Duodenal mucosa (tissue), 2 donors: ENCODE measurements around the gene LDB1.

ENCODE experiments used
- H3K27ac ChIP-seq: one replicate; pipeline ENCODE4 v1.7.0; 2013; ENCODE audit warnings: low read depth, low read length
- H3K27me3 ChIP-seq, 2 donors: one replicate each; pipeline ENCODE4 v1.7.0; 2013; ENCODE audit warnings: low read length in 2 of 2, control low read depth in 1 of 2; ENCODE audit not compliant: insufficient read depth in 2 of 2, control insufficient read depth in 1 of 2
- H3K36me3 ChIP-seq, 2 donors: one replicate each; pipeline ENCODE4 v1.7.0; 2013; ENCODE audit warnings: low read length in 2 of 2, control low read depth in 1 of 2; ENCODE audit not compliant: insufficient read depth in 2 of 2, control insufficient read depth in 1 of 2
- H3K4me1 ChIP-seq, 2 donors: one replicate each; pipeline ENCODE4 v1.7.0; 2013; ENCODE audit warnings: low read length in 2 of 2, control low read depth in 1 of 2; ENCODE audit not compliant: insufficient read depth in 2 of 2, control insufficient read depth in 1 of 2
- H3K4me3 ChIP-seq, 2 donors: one replicate each; pipeline ENCODE4 v1.7.0; 2013; ENCODE audit warnings: low read length in 2 of 2, low read depth in 1 of 2
- H3K9ac ChIP-seq, 2 donors: one replicate each; pipeline ENCODE4 v1.7.0; 2013; ENCODE audit warnings: low read length in 2 of 2, low read depth in 1 of 2
- H3K9me3 ChIP-seq, 2 donors: one replicate each; pipeline ENCODE4 v1.7.0; 2013; ENCODE audit warnings: low read length in 2 of 2, control low read depth in 1 of 2; ENCODE audit not compliant: control insufficient read depth in 1 of 2

Gene LDB1

GRCh38 chr10:102135956-102136526, 15.9 kb upstream of the LDB1 start:
- Histone ChIP-seq H3K9ac (no peak overlapping the region), H3K4me3 (no peak overlapping the region), H3K27me3 (no peaks in the 10 kb centered on the region), H3K4me1 (peaks cover 22 to 27% of the 10 kb centered on the region in 2 donors), H3K9me3 (no peaks in the 10 kb centered on the region), H3K27ac (no peak overlapping the region), H3K36me3 (peaks cover 36 to 38% of the 10 kb centered on the region in 2 donors)

GRCh38 chr10:102134416-102134815, 14.2 kb upstream of the LDB1 start:
- Histone ChIP-seq H3K4me1 (peaks cover 22 to 27% of the 10 kb centered on the region in 2 donors), H3K36me3 (peaks cover 20 to 22% of the 10 kb centered on the region in 2 donors), H3K27ac (no peak overlapping the region), H3K9ac (peak overlapping the region in 1 of 2 donors; percentile 62), H3K4me3 (peak overlapping the region; percentile 81 to 87), H3K9me3 (no peaks in the 10 kb centered on the region), H3K27me3 (no peaks in the 10 kb centered on the region)

- Histone ChIP-seq H3K9ac (peak overlapping the region; percentile 62 to 74), H3K4me3 (peak overlapping the region; percentile 81 to 87), H3K27ac (peak overlapping the region; percentile 89), H3K9me3 (no peaks in the 10 kb centered on the region), H3K27me3 (no peaks in the 10 kb centered on the region), H3K4me1 (peaks cover 22 to 27% of the 10 kb centered on the region in 2 donors), H3K36me3 (peaks cover 12 to 13% of the 10 kb centered on the region in 2 donors)
Observed at GRCh38 chr10:102133373-102134195, 13.4 kb upstream of the LDB1 start.

- H3K9ac ChIP-seq: peak within 1 kb of the TSS; percentile 62 to 74
- peaks cover 4 to 5% of the 10 kb centered on the region in 2 donors for H3K36me3 ChIP-seq
- H3K4me3 ChIP-seq: peak within 1 kb of the TSS; percentile 81 to 87
- no peaks in the 10 kb centered on the region for H3K9me3 ChIP-seq
- no peaks in the 10 kb centered on the region for H3K27me3 ChIP-seq
- H3K27ac ChIP-seq: peak within 1 kb of the TSS; percentile 89
- peaks cover 22 to 27% of the 10 kb centered on the region in 2 donors for H3K4me1 ChIP-seq
Observed at GRCh38 chr10:102132563-102133372, 12.6 kb upstream of the LDB1 start, which contains the start of gene PPRC1. TSS of gene PPRC1 (plus strand) at chr10:102133040. CDS start at chr10:102133069, 29 bp downstream.

- H3K9me3 ChIP-seq: no peaks in the 10 kb centered on the region
- peaks cover 22 to 27% of the 10 kb centered on the region in 2 donors for H3K4me1 ChIP-seq
- H3K9ac ChIP-seq: peak overlapping the region; percentile 62 to 73
- peak overlapping the region; percentile 81 to 87 for H3K4me3 ChIP-seq
- no peak overlapping the region for H3K27ac ChIP-seq
- peaks cover 0 to 2% of the 10 kb centered on the region in 2 donors for H3K36me3 ChIP-seq
- no peaks in the 10 kb centered on the region for H3K27me3 ChIP-seq
Observed at GRCh38 chr10:102132193-102132562, 12.0 kb upstream of the LDB1 start.

GRCh38 chr10:102131286-102132170, 11.4 kb upstream of the LDB1 start:
- no peaks in the 10 kb centered on the region for H3K9me3 ChIP-seq
- no peak overlapping the region for H3K4me3 ChIP-seq
- H3K27ac ChIP-seq: no peak overlapping the region
- H3K36me3 ChIP-seq: peaks cover 0 to 2% of the 10 kb centered on the region in 2 donors
- H3K4me1 ChIP-seq: peaks cover 22 to 24% of the 10 kb centered on the region in 2 donors
- peak overlapping the region in 1 of 2 donors; percentile 62 for H3K9ac ChIP-seq
- H3K27me3 ChIP-seq: no peaks in the 10 kb centered on the region

- Histone ChIP-seq H3K27ac (no peak overlapping the region), H3K9ac (no peak overlapping the region), H3K4me3 (no peak overlapping the region), H3K27me3 (no peaks in the 10 kb centered on the region), H3K4me1 (peaks cover 20 to 24% of the 10 kb centered on the region in 2 donors), H3K36me3 (no peaks in the 10 kb centered on the region), H3K9me3 (no peaks in the 10 kb centered on the region)
Observed at GRCh38 chr10:102123223-102123622, 3.1 kb upstream of the LDB1 start.

GRCh38 chr10:102122450-102122849, 2.3 kb upstream of the LDB1 start:
- H3K9me3 ChIP-seq: no peaks in the 10 kb centered on the region
- H3K9ac ChIP-seq: peak overlapping the region in 1 of 2 donors; percentile 1
- no peaks in the 10 kb centered on the region for H3K36me3 ChIP-seq
- no peaks in the 10 kb centered on the region for H3K27me3 ChIP-seq
- peaks cover 28 to 31% of the 10 kb centered on the region in 2 donors for H3K4me1 ChIP-seq
- no peak overlapping the region for H3K27ac ChIP-seq
- no peak overlapping the region for H3K4me3 ChIP-seq

- H3K9me3 ChIP-seq: no peaks in the 10 kb centered on the region
- peaks cover 34 to 37% of the 10 kb centered on the region in 2 donors for H3K4me1 ChIP-seq
- H3K27me3 ChIP-seq: no peaks in the 10 kb centered on the region
- H3K36me3 ChIP-seq: no peaks in the 10 kb centered on the region
- peak overlapping the region; percentile 12 for H3K27ac ChIP-seq
- H3K9ac ChIP-seq: peak overlapping the region in 1 of 2 donors; percentile 88
- H3K4me3 ChIP-seq: peak overlapping the region in 1 of 2 donors; percentile 67
Observed at GRCh38 chr10:102121739-102122372, 1.7 kb upstream of the LDB1 start.
